GM18861 (cell line): ENCODE results near the gene OR10H5.
"Not testable (repeated sequence)": the region's sequence is repeated elsewhere in the genome, so short reads cannot be mapped to it uniquely, and the experiment has no call there.

Source experiments
- ATAC-seq: cut with Tn5 transposase; IDR thresholded peaks from one replicate; pipeline ENCODE4 v1.9.1; 2021; ENCODE audit not compliant: unreplicated experiment

Gene OR10H5

GRCh38 chr19:15787611-15788155 is at the start of gene OR10H5:
Gene OR10H5, plus strand, starts transcription at chr19:15787661. Its CDS starts 6,388 bp downstream, at chr19:15794049.
- no peak for ATAC-seq

GRCh38 chr19:15737722-15738121 is 49.7 kb upstream of the OR10H5 start, which contains the start of gene OR10H3:
Gene OR10H3, plus strand, starts transcription at chr19:15737985. Its CDS starts 3,408 bp downstream, at chr19:15741393.
- no peak for ATAC-seq

GRCh38 chr19:15740785-15741184 is 46.7 kb upstream of the OR10H5 start:
- no peak for ATAC-seq

GRCh38 chr19:15748239-15748638 is 39.2 kb upstream of the OR10H5 start:
- no peak for ATAC-seq

- no peak for ATAC-seq
Measured at GRCh38 chr19:15758379-15758778, 29.1 kb upstream of the OR10H5 start.

- no peak for ATAC-seq
Measured at GRCh38 chr19:15759962-15760565, 27.4 kb upstream of the OR10H5 start.

GRCh38 chr19:15769586-15769985 is 17.9 kb upstream of the OR10H5 start:
- ATAC-seq = no peak

- not testable (repeated sequence) for ATAC-seq
Measured at GRCh38 chr19:15774159-15774558, 13.3 kb upstream of the OR10H5 start.

- no peak for ATAC-seq
Measured at GRCh38 chr19:15775249-15775648, 12.2 kb upstream of the OR10H5 start.

- ATAC-seq = no peak
Measured at GRCh38 chr19:15776264-15776663, 11.2 kb upstream of the OR10H5 start.

- ATAC-seq = no peak
Measured at GRCh38 chr19:15776991-15777970, 10.2 kb upstream of the OR10H5 start.

GRCh38 chr19:15779756-15780476 is 7.5 kb upstream of the OR10H5 start:
- ATAC-seq = no peak

- no peak for ATAC-seq
Measured at GRCh38 chr19:15780610-15781418, 6.6 kb upstream of the OR10H5 start.

GRCh38 chr19:15781661-15782060 is 5.8 kb upstream of the OR10H5 start:
- ATAC-seq = no peak

GRCh38 chr19:15782211-15782610 is 5.2 kb upstream of the OR10H5 start:
- ATAC-seq = no peak

- not testable (repeated sequence) for ATAC-seq
Measured at GRCh38 chr19:15782896-15783295, 4.6 kb upstream of the OR10H5 start.

GRCh38 chr19:15788594-15789270 is 1.3 kb downstream of the OR10H5 start:
- no peak for ATAC-seq

GRCh38 chr19:15790096-15790495 is 2.6 kb downstream of the OR10H5 start:
- ATAC-seq = no peak

- ATAC-seq = not testable (repeated sequence)
Measured at GRCh38 chr19:15794279-15794678, 6.8 kb downstream of the OR10H5 start.

- no peak for ATAC-seq
Measured at GRCh38 chr19:15810335-15810734, 22.9 kb downstream of the OR10H5 start.
